Upper lobe of left lung (tissue), 4 donors: Measurements from ENCODE around the gene RAPGEF1.

Experiments
- POLR2A ChIP-seq, 4 donors: fragments of 450-650 bp; IDR thresholded peaks; one replicate each; pipeline ENCODE4 v1.5.1; 2016 to 2017; ENCODE audit warnings: antibody characterized with exemption in 4 of 4, mild to moderate bottlenecking in 2 of 4
- POLR2AphosphoS5 ChIP-seq, 2 donors: sonication (generic); formaldehyde crosslinking; IDR thresholded peaks; one replicate each; pipeline ENCODE4 v1.5.1; 2017; ENCODE audit warnings: antibody characterized with exemption in 2 of 2
- TF ChIP-seq, protein P1 (sequence below), 6 experiments: fragments of 450-650 bp in 4 of 6; fragments of 200-600 bp in 2 of 6; sonication (generic) in 2 of 6; IDR thresholded peaks; one replicate each; pipeline ENCODE4 v1.5.1; 2016 to 2019; ENCODE audit warnings: antibody characterized with exemption in 6 of 6

- TF ChIP-seq, protein P1, sequence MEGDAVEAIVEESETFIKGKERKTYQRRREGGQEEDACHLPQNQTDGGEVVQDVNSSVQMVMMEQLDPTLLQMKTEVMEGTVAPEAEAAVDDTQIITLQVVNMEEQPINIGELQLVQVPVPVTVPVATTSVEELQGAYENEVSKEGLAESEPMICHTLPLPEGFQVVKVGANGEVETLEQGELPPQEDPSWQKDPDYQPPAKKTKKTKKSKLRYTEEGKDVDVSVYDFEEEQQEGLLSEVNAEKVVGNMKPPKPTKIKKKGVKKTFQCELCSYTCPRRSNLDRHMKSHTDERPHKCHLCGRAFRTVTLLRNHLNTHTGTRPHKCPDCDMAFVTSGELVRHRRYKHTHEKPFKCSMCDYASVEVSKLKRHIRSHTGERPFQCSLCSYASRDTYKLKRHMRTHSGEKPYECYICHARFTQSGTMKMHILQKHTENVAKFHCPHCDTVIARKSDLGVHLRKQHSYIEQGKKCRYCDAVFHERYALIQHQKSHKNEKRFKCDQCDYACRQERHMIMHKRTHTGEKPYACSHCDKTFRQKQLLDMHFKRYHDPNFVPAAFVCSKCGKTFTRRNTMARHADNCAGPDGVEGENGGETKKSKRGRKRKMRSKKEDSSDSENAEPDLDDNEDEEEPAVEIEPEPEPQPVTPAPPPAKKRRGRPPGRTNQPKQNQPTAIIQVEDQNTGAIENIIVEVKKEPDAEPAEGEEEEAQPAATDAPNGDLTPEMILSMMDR (IDR thresholded peaks at IDR 0.05), result no peak
- TF ChIP-seq POLR2AphosphoS5 (IDR thresholded peaks at IDR 0.05) (no peak), POLR2A (IDR thresholded peaks at IDR 0.05) (no peak)
Observed at GRCh38 chr9:131636593-131636992, 103.3 kb downstream of the RAPGEF1 start.
